NCI-H2107 treated with DMSO at 0.1 percent for 48 hours (cell line): ENCODE data around the gene TTLL12.

Source experiments
- DNase-seq: peaks from one replicate; lab custom pipeline; 2025; ENCODE audit not compliant: unreplicated experiment; lab: John Stamatoyannopoulos, UW

TTLL12 gene

DNA sequence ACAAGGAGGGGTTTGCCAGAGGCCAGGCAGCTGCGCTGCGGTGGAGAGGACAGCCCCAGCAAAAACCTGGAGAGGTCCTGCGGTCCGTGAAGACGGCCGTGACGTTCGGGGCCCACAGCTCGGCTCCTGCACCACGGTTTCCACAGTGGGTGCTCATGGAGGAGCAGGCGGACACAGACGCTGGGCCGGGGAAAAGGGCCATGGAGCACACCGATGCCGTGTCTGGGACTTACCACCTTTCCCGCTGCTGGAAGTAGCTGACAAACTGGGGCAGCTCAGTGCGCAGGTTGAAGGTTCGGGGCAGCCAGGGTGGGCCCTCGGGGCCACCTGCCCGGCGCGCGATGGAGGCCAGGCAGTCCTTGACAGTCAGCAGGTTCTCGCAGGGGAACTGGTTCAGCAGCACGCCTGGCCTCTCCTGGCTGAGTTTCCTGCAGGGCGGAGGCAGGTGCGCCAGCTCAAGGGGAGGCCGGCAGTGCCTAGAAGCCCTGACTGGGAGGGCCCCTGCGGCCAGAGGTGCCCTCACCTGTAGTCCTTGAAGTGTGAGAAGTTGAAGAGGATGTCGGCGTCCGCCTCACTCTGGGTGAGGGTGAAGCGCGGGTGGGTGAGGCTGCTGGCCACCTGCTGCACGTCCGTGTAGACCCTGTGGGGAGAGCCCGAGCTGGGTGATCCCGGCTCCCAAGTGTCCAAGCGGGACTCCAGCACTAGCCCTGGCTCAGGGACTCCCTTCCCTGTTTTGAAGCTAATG is 12.8 kb downstream of the TTLL12 start:
- no peak for DNase-seq

DNA sequence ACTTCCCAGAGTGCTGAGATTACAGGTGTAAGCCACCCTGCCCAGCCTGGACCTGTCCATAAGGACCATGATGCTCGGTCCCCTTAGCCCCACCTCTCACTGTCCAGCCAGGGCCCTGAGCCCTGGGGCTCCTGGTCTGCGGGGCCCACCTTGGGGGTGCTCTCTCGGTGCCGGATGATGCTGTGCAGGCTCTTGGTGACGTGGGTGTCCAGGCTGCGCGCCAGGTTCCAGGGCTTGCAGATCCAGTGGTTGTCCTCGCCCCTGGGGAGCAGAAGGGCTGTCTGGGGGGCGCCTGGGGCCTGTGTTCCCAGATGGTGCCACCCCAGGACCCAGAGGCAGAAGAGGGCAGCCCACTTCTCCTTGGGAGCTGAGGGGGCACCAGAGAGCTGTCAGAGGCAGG is 13.4 kb downstream of the TTLL12 start:
- no peak for DNase-seq

DNA sequence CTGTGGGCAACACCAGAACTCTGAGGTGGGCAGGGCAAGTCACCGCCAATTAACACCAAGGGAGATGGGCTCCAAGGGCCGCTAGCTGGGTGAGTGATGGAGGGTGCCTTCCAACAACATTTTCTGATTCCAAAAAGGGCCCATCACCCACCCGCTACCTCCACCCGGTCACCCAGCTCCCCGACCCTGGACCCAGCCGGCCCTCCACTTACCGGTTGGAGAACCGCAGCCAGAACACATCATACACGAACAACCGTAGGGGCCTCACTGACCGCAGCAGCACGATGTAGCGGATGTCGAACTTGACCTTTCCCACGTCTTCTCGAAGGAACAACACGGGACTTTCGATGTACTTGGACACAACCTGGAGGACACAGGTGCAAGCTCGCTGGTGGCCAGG is 14.7 kb downstream of the TTLL12 start:
- DNase-seq, result no peak

DNA sequence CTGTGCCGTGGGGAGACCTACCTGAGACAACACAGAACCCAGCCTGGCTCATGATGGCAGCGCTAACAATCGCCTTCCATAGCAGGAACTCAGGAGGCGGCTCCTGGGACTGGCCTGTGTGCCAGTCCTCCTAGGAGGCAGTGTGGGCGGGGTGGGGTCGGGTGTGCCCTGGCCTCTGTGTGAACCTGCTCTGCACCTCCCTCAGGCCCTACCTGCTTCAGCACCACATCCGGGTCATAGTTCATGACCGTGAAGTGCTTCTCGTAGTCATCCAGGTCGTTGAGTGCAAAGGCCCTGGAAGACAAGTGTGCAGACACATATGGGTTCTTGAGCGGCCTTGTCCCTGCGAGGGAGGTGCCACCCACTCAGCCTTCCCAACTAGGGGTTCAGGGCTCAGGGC is 15.3 kb downstream of the TTLL12 start:
- no peak for DNase-seq

DNA sequence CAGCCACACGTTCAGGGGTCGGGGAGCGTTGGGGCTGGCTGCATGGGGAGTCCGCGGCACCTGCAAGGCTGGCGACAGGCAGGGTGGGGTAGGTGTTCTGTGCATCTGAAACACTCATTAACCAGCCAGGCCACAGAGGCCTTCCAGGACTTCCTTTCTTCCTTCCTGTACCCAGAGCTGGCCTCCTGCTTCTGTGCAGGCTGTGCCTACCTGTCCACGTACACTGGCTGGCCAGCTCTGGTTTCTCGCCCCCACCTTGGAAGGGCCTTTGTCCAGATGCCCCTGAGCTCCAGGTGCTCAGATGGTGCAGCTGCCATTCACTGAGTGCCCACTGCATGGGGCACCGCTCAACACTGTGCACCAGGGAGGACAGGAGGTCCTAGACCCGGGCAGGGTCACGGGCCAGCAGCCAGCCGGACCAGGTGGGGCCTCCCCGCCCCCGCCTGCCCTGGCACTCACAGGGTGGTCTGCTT is 15.9 kb downstream of the TTLL12 start:
- no peak for DNase-seq

DNA sequence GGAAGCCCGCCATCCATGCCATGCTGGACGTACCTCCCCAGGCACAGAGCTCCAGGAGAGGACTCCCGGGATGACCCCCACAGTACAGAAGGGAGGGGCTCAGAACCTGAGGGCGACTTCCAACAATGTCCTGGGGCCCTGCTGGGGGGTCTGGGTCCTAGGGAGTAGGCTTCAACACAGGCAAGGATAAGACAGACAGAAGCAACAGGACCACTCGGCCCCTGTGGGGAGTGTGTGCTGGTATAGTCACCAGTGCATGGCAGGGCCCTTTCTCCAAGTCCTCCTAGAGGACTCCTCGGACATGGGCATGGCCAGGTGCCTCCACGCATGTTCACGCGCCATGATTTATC is 16.8 kb downstream of the TTLL12 start:
- DNase-seq, result no peak

DNA sequence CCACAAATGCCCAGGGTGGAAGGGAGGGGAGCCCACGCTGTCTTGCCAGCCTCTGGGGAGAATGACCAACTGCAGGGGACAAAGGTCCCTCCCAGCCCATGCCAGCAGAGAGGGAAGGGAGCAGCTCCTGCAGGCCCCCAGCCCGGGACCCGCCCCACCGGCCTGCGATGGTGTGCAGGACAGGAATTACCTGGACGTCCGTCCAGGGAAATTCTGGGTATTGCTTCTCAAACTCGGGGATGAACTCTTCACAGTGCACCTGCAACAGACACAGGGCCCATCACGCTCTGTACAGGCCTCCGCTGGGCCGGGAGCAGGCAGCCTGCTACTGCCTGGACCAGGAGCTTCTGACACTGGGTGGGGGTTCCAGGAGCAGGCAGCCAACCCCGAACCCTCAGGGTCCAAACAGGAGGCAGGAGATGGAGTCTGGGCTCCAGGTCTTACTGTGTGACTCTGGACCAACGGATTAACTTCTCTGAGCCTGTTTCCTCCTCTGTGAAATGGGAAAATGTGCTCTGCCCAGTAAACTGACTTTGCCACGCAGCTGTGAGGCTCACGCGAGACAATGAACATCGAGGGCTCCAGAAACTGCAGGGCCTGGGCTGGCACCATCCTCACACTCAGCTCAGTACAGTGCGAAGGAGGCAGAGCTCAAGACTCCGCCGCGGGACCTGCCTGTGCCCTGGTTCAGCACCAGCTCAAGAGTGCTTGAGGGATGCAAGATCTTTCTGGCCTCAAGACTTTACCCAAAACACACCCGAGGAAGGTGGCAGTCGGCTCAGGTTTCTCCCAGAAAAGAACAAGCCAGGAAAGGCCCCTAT is 17.4 kb downstream of the TTLL12 start:
- DNase-seq, result no peak

DNA sequence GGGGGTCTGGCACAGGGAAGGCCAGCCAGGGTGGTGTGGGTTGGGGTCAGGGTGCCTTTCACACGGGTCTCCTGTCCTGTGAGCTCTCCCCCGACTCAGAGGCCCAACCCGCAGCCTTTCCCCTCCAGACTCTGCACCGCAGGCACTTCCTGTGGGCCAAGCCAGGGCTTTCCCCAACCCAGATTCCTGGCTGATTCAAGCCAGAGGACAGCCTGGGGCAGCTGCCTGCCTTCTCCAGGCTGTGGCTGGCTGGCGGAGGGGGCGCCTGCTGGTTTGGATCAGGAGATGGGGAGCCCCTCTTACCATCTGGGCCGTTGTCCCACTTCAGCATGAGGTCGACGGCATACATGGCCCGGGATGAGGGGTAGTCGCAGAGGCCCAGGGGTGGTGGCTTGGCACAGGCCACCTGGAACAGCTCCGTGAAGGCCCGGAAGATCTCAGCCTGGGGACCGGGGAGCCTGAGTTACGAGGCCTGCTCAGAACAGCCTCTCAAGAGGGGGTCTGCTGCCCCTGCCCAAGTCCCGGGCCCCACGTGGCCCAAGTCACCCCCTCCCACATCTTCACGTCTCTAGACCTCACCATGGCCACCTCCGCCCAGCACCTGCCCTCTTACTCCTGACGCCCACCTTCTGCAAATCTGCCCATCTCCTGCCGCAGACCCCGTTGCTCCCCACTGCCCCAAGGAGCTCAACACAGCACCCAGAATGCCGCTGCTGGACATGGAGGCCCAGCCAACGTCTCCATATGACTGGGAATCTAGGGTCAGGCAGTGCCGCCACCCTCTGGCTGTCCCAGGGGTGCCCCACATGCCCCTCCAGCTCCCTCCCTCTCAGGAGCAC is 18.2 kb downstream of the TTLL12 start:
- DNase-seq, result no peak

DNA sequence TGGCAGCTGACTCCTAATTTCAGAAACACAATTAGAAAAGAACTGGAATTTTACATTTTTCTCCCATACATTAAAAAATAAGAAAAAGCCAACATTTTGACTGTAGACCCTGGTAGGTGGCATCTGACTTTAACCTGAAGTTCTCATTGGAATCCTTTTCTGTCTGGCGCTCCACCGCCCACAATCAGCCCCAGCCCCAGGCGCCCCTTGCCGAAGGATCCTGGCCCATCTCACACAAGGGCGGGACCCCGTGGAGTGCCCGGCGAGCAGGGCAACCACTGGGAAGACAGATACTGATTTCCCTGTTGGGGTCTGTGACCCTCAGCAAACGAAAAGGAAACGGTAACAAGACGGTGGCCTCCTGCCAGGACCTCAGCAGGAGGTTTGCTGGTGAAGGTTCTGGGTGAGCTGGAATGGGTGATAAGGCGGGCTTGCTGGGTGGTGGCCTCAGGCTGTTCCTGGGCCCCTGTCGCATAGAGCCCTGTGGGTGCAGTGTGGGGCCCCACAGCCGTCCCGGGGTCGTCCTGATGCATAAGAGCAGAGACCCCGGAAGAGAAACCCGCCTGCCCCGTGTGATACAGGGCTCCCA is 19.8 kb downstream of the TTLL12 start:
- DNase-seq, result no peak

DNA sequence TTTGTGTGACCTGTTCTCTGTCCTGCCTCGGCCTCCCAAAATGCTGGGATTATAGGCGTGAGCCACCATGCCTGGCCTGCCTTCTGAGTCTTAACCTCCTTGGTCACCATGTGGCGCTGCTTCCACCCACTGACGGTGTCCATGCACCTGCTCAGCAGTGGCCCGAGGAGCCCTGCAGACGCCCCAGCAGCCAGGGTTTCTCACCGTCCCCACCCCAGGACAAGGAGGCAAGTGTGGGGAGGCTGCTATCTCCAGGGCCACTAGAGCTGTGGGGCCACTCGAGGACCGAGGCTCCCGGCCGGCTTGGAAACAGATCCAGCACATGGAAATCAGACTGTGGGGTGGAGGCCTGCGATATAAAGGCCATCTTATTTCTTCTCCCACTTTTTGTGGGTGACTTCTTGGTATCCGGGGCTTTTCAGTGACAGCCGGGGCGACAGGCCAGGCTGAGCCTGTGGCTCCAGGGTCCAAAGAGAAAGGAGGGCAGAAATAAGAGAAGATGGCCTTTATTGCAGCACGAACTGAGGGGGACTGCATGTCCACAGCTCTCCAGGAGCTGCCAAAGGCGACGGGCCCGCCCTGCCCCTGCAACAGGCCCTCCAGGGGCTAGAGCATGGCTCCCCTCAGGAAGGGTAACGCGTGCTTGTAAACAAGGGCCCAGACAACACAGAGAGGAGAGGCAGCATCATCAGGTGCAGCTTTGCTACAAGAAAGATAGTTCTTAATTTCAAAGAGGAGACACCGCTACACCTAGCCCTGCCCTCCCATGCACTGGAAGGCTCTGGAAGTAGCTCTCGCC is 20.6 kb downstream of the TTLL12 start:
- no peak for DNase-seq

DNA sequence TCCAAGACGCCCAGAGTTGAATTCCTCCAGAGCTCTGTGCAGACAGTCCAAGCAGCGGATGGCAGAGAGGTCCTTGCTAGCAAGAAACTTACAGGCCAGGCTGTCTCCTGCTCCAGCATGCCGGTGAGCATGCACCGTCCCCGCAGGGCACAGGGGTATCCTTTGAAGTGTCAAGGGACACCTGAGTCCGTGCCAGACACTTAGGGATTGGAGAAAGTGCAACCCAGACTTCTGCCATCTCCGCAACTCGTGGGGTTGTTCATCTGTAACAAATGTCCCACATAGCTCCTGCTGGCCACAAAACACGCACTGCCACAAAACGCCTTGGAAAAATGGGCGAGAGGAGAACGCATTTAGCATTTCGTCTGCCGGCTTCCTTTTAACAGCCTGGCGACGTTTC is 22.3 kb downstream of the TTLL12 start:
- DNase-seq, result no peak

DNA sequence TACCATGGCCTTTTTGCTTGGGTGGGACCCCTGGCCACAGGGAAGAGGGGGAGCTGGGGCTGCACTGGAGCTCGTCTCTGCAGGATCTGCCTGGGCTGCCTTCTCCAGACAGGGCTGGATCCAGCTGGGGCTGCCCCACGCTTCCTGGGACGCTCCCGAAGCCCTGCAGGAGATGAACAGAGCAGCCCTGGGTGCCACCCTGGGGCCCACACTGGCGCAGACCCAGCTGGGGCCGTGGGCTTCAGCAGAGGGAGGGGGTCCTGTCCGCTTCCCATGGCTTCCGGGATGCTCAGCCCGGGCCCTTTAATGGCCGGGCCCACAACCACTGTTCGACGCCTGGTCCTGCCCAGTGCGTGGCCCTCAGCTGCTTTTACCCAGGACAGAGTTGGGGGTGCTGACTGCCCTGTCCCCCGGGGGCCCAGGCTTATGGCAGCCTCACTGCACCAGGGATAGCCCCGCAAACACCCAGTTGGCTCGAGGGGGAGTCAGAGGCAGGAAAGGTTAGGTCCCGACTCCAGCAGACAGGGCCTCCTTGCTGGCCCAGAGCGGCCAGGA is 23.6 kb downstream of the TTLL12 start:
- no peak for DNase-seq

DNA sequence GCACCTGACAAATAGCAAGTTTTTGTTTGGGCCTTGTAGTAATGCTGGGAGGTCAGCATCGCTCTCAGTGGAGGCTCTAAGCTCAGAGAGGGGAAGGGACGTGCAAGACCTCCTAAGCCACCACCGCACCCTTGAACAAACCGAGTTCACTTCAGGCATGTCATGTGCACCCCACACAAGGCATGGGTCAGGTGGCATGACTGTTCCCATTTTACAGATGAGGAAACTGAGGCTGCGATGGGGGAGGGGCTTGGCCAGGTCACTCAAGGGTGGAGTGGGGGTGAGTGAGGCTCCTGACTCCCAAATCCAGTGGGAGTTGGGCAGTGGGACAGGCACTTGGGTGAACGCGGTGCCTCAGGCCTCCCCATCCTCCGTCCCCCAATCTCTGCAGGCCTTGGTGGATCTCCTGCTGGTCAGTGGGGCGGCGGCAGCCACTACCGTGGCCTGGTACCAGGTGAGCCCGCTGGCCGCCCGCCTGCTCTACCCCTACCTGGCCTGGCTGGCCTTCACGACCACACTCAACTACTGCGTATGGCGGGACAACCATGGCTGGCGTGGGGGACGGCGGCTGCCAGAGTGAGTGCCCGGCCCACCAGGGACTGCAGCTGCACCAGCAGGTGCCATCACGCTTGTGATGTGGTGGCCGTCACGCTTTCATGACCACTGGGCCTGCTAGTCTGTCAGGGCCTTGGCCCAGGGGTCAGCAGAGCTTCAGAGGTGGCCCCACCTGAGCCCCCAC is 24.4 kb downstream of the TTLL12 start:
- no peak for DNase-seq

DNA sequence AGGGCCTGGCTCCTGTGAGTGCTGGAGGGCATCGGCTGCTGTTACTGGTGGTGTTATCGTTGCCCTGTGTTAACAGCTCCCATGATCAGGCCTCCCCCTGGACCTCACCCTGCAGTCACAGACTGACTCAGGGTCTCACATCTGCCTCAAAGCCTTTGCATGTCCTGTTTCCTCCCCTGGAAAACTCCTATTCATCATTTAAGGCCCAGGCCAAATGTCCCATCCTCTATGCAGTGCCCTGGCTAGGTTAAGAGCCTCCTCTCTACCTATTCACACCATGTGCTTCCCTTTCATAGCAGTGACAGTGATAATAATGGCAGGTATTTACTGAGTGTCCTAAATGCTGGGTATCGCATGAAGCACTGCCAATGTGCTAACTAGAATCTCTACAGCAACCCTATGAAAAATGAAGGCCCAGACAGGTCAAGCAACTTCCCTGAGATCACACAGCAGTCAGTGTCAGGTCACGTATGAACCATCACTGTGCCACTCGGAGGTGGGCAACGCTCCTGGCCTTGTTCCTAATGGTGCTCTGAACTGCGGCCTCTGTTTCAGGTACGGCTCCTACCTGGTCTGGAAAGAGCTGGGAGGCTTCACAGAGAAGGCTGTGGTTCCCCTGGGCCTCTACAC is 26.3 kb downstream of the TTLL12 start:
- DNase-seq, result no peak

DNA sequence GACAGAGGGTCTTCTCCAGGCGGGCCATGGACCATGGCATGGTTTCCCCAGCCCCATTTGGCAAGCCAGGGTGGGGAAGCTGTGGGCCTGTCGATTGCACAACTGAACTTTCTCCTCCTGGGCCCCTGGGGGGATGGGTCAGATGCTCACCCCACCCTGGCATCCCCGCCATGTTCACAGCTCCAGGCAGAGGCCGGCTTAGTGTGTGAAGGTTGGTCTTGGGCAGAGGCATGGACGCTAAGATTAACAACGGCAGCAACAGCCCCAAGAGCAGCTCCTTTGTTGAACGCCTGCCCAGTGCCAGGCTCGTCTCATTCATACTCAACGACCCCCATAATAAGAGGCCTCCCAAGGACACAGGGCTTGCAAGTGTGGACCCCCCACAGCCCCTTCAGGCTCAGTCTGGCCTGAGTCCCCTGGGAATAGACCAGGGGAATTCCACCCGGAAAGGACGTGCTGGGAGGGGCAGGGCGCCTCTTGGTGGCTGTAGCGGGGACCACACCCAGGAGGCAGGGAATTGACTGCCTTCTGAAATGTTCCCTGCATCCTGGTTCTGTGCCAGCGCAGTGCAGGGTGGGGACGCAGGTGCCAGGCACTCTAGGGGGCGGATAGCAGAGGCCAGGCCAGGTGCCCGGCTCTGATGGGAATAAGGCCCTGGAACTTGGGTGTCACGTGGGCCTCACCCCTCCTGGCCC is 27.3 kb downstream of the TTLL12 start:
- no peak for DNase-seq

DNA sequence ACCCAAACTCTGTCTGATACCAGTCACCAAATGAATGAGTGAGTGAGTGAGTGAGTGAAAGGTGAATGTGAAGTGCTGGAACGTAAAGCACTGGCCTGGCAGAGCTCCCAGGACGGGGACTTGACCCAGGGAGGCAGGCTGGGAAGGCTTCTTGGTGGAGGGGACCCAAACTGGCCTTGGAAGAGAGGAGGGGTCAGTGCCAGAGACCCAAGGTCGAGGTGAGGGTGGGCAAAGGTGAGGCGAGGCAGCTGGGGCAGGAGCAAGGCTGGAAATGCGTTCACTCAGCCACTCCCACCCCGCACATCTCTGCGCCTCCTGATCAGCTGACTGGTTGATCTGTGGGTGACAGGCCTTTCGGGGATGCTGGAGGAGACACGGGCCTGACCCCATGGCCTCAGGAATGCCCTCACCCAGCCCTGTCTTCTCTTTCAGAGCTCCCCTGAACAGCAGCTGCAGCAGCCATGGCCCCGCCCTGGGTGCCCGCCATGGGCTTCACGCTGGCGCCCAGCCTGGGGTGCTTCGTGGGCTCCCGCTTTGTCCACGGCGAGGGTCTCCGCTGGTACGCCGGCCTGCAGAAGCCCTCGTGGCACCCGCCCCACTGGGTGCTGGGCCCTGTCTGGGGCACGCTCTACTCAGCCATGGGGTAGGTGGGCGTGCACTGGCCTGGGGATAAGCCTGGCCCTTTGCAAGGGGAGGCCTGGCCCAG is 28.0 kb downstream of the TTLL12 start:
- DNase-seq, result no peak

DNA sequence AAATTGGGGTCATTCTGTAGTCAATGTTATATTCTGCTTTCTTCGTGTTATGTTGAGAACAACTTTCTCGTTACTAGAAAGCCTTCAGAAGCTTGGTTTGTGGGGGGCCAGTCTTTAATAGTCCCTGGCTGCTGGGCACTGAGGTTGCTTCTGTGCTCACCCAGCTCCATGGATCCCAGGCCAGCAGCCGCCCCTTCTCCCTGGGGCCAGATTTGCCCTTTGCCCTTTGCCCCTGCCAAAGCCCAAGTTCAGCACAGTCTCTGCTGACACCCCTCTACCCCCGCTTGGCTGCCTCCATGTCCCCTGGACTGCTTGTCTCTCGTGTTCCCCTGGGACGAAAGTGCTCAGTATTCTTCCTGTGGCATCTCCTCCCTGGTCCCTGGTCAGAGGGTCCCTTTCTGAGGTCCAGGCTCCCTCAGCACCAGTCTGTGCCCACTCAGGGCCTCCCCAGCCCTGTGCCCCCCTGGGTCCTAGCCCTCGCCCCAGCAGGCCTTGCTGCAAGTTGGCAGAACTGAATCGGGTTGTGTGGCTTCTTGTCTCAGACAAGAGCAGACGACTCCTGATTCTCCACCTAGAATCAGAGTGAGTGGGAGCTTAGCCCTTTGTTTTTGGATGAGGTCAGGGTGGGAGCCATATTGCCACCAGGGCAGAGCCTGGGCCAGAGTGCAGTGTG is 28.9 kb downstream of the TTLL12 start:
- DNase-seq, result no peak
